ENCODE measurements around the gene LEFTY2. TPM values are rescaled to one million over a fixed set of nuclear protein-coding genes. Genes with fewer than 3 reads are reported as not detected.

The LEFTY2 gene
- total RNA-seq, 1 donor from 2014 or later = not detected

DNA sequence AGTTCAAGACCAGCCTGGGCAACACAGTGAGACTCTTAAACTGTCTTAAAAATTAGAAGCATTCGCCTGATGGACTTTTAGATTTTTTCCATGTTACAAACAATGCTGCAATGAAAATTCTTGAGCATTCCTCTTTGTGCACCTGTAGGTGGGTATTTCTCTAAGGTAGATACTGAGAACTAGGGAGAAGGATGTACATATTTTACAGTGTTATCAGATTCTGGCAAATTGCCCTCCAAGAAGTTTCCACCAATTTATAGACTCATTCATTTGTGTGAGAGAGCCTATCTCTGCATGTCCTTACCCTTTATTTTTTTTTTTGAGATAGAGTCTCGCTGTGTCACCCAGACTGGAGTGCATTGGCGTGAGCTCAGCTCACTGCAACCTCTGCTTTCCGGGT, 12.3 kb upstream of the LEFTY2 start:
- peaks cover 3% of the 10 kb centered on the region for H3K27me3 Mint-ChIP-seq (ENCODE audit: insufficient read depth, low read depth)
- Histone ChIP-seq H3K27me3 (no peaks in the 10 kb centered on the region), H3K4me3 (no peak overlapping the region), H3F3A (ENCODE audit: low read depth) (peaks cover 10% of the 10 kb centered on the region), H3K9me3 (ENCODE audit: low read depth) (no peaks in the 10 kb centered on the region), H3K79me2 (ENCODE audit: low read depth) (no peaks in the 10 kb centered on the region), H3K9ac (no peak overlapping the region), H3K36me3 (no peaks in the 10 kb centered on the region), H3K27ac (no peak overlapping the region), H3K4me2 (no peak overlapping the region), H3K4me1 (peaks cover 9% of the 10 kb centered on the region), H4K20me1 (ENCODE audit: low read depth) (no peaks in the 10 kb centered on the region), H2AFZ (replicated peaks) (no peak overlapping the region)
- no peaks in the 10 kb centered on the region for H3K36me3 Mint-ChIP-seq
- TF ChIP-seq EZH2phosphoT487 (IDR thresholded peaks at IDR 0.05) (no peak), CTCF (IDR thresholded peaks at IDR 0.05) (no peak), EZH2 (IDR thresholded peaks at IDR 0.05) (no peak)
- no peak overlapping the region for H3K4me3 Mint-ChIP-seq
- peaks cover 15% of the 10 kb centered on the region for H3K4me1 Mint-ChIP-seq
- DNase-seq (ENCODE audit: low spot score) = no peak
- no peak overlapping the region for H3K27ac Mint-ChIP-seq
- peaks cover 3% of the 10 kb centered on the region for H3K9me3 Mint-ChIP-seq

DNA sequence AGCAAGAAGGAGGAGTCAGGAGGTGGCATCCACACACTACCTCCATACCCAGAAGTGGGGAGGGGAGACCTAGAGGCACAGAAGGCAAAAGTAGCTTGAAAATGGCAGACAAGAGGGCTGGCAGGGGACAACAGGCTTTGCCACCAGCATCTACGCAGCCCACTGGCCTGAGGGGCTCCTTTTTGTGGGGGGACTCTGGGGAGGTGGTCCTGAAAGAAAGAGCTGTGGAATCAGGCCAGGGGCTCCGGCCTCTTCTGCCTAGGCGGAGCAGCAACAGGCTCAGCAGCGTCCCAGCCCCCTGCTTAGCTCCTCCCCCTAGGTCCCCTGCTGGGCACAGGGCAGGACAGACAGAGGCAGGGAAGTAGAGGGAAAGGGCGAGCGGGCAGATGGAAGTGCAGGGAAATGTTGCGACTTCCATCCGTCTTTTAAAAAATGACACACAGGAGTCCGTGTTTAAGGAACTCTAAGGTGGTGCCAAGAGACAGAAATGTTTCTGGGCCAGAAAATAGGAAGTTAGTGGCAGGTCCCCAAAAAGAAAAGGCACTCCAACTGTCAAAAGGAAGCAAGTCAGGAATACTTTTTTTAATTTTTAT, 10.0 kb upstream of the LEFTY2 start:
- H3K27me3 ChIP-seq = peaks cover 9% of the 10 kb centered on the region
- Mint-ChIP-seq H3K9me3 (peaks cover 3% of the 10 kb centered on the region), H3K4me1 (peaks cover 19% of the 10 kb centered on the region), H3K4me3 (peak overlapping the region; percentile 12), H3K36me3 (no peaks in the 10 kb centered on the region), H3K27ac (no peak overlapping the region), H3K27me3 (ENCODE audit: insufficient read depth, low read depth) (peaks cover 4% of the 10 kb centered on the region)
- DNase-seq (ENCODE audit: low spot score) = no peak
- peaks cover 12% of the 10 kb centered on the region for H3F3A ChIP-seq (ENCODE audit: low read depth)
- no peaks in the 10 kb centered on the region for H3K36me3 ChIP-seq
- peaks cover 13% of the 10 kb centered on the region for H3K4me1 ChIP-seq
- no peaks in the 10 kb centered on the region for H3K9me3 ChIP-seq (ENCODE audit: low read depth)
- TF ChIP-seq EZH2phosphoT487 (IDR thresholded peaks at IDR 0.05) (no peak), CTCF (IDR thresholded peaks at IDR 0.05) (no peak), EZH2 (IDR thresholded peaks at IDR 0.05) (no peak)
- H3K4me2 ChIP-seq = no peak overlapping the region
- no peak overlapping the region for H3K9ac ChIP-seq
- H3K4me3 ChIP-seq = no peak overlapping the region
- H2AFZ ChIP-seq (replicated peaks) = no peak overlapping the region
- no peaks in the 10 kb centered on the region for H4K20me1 ChIP-seq (ENCODE audit: low read depth)
- H3K27ac ChIP-seq = no peak overlapping the region
- H3K79me2 ChIP-seq (ENCODE audit: low read depth) = no peaks in the 10 kb centered on the region

DNA sequence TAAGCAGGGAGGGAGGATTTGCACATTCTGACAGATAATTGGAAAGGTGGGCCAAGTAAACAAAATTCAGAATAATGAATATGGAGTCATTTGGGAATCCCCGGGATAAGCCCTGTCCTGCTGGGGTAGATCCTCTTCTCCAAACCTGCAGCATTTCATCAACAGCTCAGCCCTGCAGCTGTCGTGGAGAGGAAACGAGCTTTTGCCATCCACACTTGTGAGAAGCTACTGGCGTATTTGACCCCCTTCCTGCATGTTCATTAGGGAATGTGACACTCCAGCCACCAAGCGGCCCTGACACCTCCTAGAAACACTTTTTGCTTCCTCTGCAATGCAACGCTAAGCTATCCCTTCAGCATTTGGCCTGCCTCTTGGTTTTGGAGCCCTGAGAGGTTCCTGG, 8.0 kb upstream of the LEFTY2 start:
- Mint-ChIP-seq H3K27me3 (ENCODE audit: insufficient read depth, low read depth) (peaks cover 7% of the 10 kb centered on the region), H3K36me3 (no peaks in the 10 kb centered on the region), H3K27ac (no peak overlapping the region), H3K4me1 (peaks cover 38% of the 10 kb centered on the region), H3K4me3 (no peak overlapping the region), H3K9me3 (no peaks in the 10 kb centered on the region)
- no peaks in the 10 kb centered on the region for H3K79me2 ChIP-seq (ENCODE audit: low read depth)
- H3K36me3 ChIP-seq = no peaks in the 10 kb centered on the region
- no peaks in the 10 kb centered on the region for H3K9me3 ChIP-seq (ENCODE audit: low read depth)
- peaks cover 32% of the 10 kb centered on the region for H3K4me1 ChIP-seq
- H2AFZ ChIP-seq (replicated peaks) = no peak overlapping the region
- H3K9ac ChIP-seq = no peak overlapping the region
- H3F3A ChIP-seq (ENCODE audit: low read depth) = peaks cover 23% of the 10 kb centered on the region
- peaks cover 9% of the 10 kb centered on the region for H3K27me3 ChIP-seq
- H3K4me3 ChIP-seq = no peak overlapping the region
- no peak overlapping the region for H3K27ac ChIP-seq
- H3K4me2 ChIP-seq = peak overlapping the region; percentile 38
- H4K20me1 ChIP-seq (ENCODE audit: low read depth) = no peaks in the 10 kb centered on the region
- no peak for TF ChIP-seq CTCF (IDR thresholded peaks at IDR 0.05)
- TF ChIP-seq EZH2phosphoT487 (IDR thresholded peaks at IDR 0.05) = no peak
- TF ChIP-seq EZH2 (IDR thresholded peaks at IDR 0.05) = no peak
- peak; percentile 13 for DNase-seq (ENCODE audit: low spot score)

Measured in neural progenitor cell (in vitro differentiated cells).